GM23248 (cell line): ENCODE measurements around the gene ACOT11. TPM values are rescaled to one million over a fixed set of nuclear protein-coding genes. Genes with fewer than 3 reads are reported as not detected.

Experiments used
- DNase-seq: peaks from one replicate; pipeline ENCODE4 v3.0.0-alpha.2; 2015
- H2AFZ ChIP-seq: fragments of 200-600 bp; sonication (generic); 2 replicates; pipeline ENCODE4 v1.6.1; 2016; ENCODE audit warnings: antibody characterized with exemption
- H3F3A ChIP-seq: fragments of 200-600 bp; sonication (generic); 2 replicates; pipeline ENCODE4 v1.6.1; 2016; ENCODE audit warnings: mild to moderate bottlenecking, antibody characterized with exemption, mixed run types; ENCODE audit not compliant: insufficient read depth
- H3K27ac ChIP-seq: fragments of 200-600 bp; sonication (generic); 2 replicates; pipeline ENCODE4 v1.5.1; 2016; ENCODE audit warnings: mild to moderate bottlenecking
- H3K27me3 ChIP-seq: fragments of 200-600 bp; sonication (generic); replicated peaks from 2 replicates; pipeline ENCODE4 v1.6.1; 2016; ENCODE audit warnings: mild to moderate bottlenecking; ENCODE audit not compliant: insufficient read depth
- H3K36me3 ChIP-seq: fragments of 200-600 bp; sonication (generic); 2 replicates; pipeline ENCODE4 v1.6.1; 2016; ENCODE audit warnings: low read depth, mild to moderate bottlenecking
- H3K4me1 ChIP-seq: fragments of 200-600 bp; sonication (generic); 2 replicates; pipeline ENCODE4 v1.6.1; 2016; ENCODE audit warnings: mild to moderate bottlenecking; ENCODE audit not compliant: insufficient read depth
- H3K4me2 ChIP-seq: fragments of 200-600 bp; sonication (generic); one replicate; pipeline ENCODE4 v1.6.1; 2016; ENCODE audit warnings: mild to moderate bottlenecking; ENCODE audit not compliant: unreplicated experiment
- H3K4me3 ChIP-seq: fragments of 200-600 bp; sonication (generic); 2 replicates; pipeline ENCODE4 v1.5.1; 2016; ENCODE audit warnings: mild to moderate bottlenecking
- H3K79me2 ChIP-seq: fragments of 200-600 bp; sonication (generic); 2 replicates; pipeline ENCODE4 v1.6.1; 2016; ENCODE audit warnings: mild to moderate bottlenecking; ENCODE audit not compliant: insufficient read depth
- H3K9ac ChIP-seq: fragments of 200-600 bp; sonication (generic); 2 replicates; pipeline ENCODE4 v1.6.1; 2016; ENCODE audit warnings: mild to moderate bottlenecking
- H3K9me2 ChIP-seq: fragments of 200-600 bp; sonication (generic); 2 replicates; pipeline ENCODE4 v1.6.1; 2016; ENCODE audit warnings: mixed run types, mild to moderate bottlenecking, moderate library complexity; ENCODE audit not compliant: insufficient read depth
- H3K9me3 ChIP-seq: fragments of 200-600 bp; sonication (generic); one replicate; pipeline ENCODE4 v1.6.1; 2017; ENCODE audit warnings: low read depth
- H4K20me1 ChIP-seq: fragments of 200-600 bp; sonication (generic); 2 replicates; pipeline ENCODE4 v1.6.0; 2016; ENCODE audit not compliant: insufficient read depth
- EZH2 ChIP-seq: fragments of 200-600 bp; sonication (generic); IDR thresholded peaks from 2 replicates; pipeline ENCODE4 v1.6.1; 2018; ENCODE audit warnings: antibody characterized with exemption, mild to moderate bottlenecking; ENCODE audit not compliant: insufficient read depth, poor library complexity, severe bottlenecking
- EZH2phosphoT487 ChIP-seq: fragments of 200-600 bp; sonication (generic); IDR thresholded peaks from 2 replicates; pipeline ENCODE4 v1.6.1; 2018; ENCODE audit warnings: antibody characterized with exemption, moderate library complexity, mild to moderate bottlenecking, low read depth; ENCODE audit not compliant: insufficient read depth
- WGBS, 2 experiments: methylation state at CpG; one replicate each; pipeline ENCODE4 v1.1.6; 2015 to 2017; ENCODE audit warnings: low lambda C conversion rate in 2 of 2, low coverage in 1 of 2; ENCODE audit errors: missing lambda C conversion rate in 2 of 2; 5-methylcytosine and 5-hydroxymethylcytosine counted together
- in situ Hi-C: fragments of 300-500 bp; cut with MboI; formaldehyde crosslinking; loops from 2 replicates; pipeline ENCODE4 v1.15.0; 2020
- polyA plus RNA-seq: library from polyadenylated mRNA; unstranded; fragments of >200 nt; fragmentation: Nextera tagmentation; extraction: Ambion mirVana; gene quantifications from 2 replicates; pipeline ENCODE4 v1.2.1, GENCODE V29; 2016
- total RNA-seq: library from RNA; depleted of rRNA; stranded (reverse); fragments of >200 nt; shearing (Covaris generic); gene quantifications from 2 replicates; pipeline ENCODE4 v1.2.3, GENCODE V29; 2014

The ACOT11 gene
- total and polyA plus RNA-seq, 2 experiments from 2014 or later, result 3.4 to 3.6 TPM

- H3K79me2 ChIP-seq, result no peaks in the 10 kb centered on the region
These were observed 93.1 kb downstream of the ACOT11 start, which contains the start of gene MROH7 for GRCh38 chr1:54640863-54641836. Gene MROH7, plus strand, starts transcription at chr1:54641786. Its CDS starts 11,141 bp downstream, at chr1:54652927.

GRCh38 chr1:54643736-54644135 is 95.7 kb downstream of the ACOT11 start:
- H3K4me1 ChIP-seq, result no peaks in the 10 kb centered on the region
- H2AFZ ChIP-seq, result no peak overlapping the region
- H3K9ac ChIP-seq, result no peak overlapping the region
- H3K9me3 ChIP-seq, result no peaks in the 10 kb centered on the region
- no peak overlapping the region for H3K4me3 ChIP-seq
- TF ChIP-seq EZH2phosphoT487 (no peak), EZH2 (no peak)
- no peaks in the 10 kb centered on the region for H3K79me2 ChIP-seq
- no peak overlapping the region for H3K4me2 ChIP-seq
- peak; percentile 15 for DNase-seq
- no peak overlapping the region for H3K27ac ChIP-seq
- in situ Hi-C loops, result no loop called here
- H3F3A ChIP-seq, result no peaks in the 10 kb centered on the region
- no peaks in the 10 kb centered on the region for H3K36me3 ChIP-seq
- no peaks in the 10 kb centered on the region for H3K27me3 ChIP-seq
- no peaks in the 10 kb centered on the region for H4K20me1 ChIP-seq
- H3K9me2 ChIP-seq, result no peaks in the 10 kb centered on the region

More at GRCh38 chr1:54640863-54641836, 93.1 kb downstream of the ACOT11 start, which contains the start of gene MROH7:
- in situ Hi-C loops, result no loop called here
- Histone ChIP-seq H2AFZ (no peak within 1 kb of the TSS), H3F3A (no peaks in the 10 kb centered on the region), H3K9ac (no peak within 1 kb of the TSS), H3K36me3 (no peaks in the 10 kb centered on the region), H3K9me2 (no peaks in the 10 kb centered on the region), H3K4me1 (no peaks in the 10 kb centered on the region), H4K20me1 (no peaks in the 10 kb centered on the region), H3K27ac (no peak within 1 kb of the TSS), H3K27me3 (no peaks in the 10 kb centered on the region), H3K4me3 (no peak within 1 kb of the TSS), H3K9me3 (no peaks in the 10 kb centered on the region), H3K4me2 (no peak within 1 kb of the TSS)
- 50 to 59% methylated on average over 8 of the region's 8 CpGs for WGBS, 2 experiments
- no peak for DNase-seq
- TF ChIP-seq EZH2phosphoT487, result no peak
- no peak for TF ChIP-seq EZH2

GRCh38 chr1:54645806-54646676 is 98.0 kb downstream of the ACOT11 start:
- no peak for DNase-seq
- in situ Hi-C loops, result no loop called here

DNA sequence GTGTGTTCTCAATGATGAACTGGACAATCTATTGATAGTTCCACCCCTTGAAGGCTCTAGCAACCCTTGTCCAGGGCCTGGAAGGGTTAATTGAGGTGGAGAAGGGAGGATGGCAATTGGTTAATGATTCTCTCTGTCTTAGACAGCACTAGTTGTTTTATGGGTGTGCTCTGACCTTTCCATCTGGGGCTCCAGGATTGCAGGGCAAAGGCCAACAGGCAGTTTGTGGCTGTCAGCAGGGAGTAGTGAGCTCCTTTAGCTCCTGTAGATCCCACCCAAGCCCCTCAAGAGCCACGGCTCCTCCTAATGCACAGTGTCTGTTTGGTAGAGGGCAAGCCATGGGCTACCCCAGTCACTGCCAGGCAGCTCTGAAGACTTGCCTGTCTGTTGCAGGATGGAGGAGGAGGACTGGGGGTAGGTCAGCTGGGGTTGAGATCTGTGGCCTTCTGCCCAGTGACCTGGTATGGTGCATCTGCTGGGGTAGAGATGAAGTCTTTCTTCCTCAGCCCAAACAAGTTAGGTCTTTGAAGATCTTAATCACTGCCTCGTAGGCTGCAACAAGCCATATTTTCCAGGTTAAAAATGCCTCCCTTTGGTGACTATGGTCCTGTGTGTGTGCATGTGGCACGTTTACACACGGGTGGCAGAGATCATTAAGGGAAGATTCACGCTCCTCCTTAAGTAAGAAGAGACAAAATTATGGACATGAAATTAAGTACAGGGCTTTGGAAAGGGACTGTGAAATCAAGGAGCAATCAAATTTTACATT is 101.3 kb downstream of the ACOT11 start:
- Histone ChIP-seq H3K9ac (no peak overlapping the region), H3K4me2 (no peak overlapping the region), H3K27ac (no peak overlapping the region), H3K9me2 (no peaks in the 10 kb centered on the region), H3F3A (no peaks in the 10 kb centered on the region), H3K36me3 (no peaks in the 10 kb centered on the region), H3K79me2 (no peaks in the 10 kb centered on the region), H2AFZ (no peak overlapping the region), H3K9me3 (no peaks in the 10 kb centered on the region), H3K4me1 (no peaks in the 10 kb centered on the region), H3K4me3 (no peak overlapping the region), H3K27me3 (no peaks in the 10 kb centered on the region), H4K20me1 (no peaks in the 10 kb centered on the region)
- DNase-seq, result no peak
- TF ChIP-seq EZH2phosphoT487 (no peak), EZH2 (no peak)
- in situ Hi-C loops, result no loop called here
- WGBS, 2 experiments, result 30 to 43% methylated on average over 5 of the region's 5 CpGs

More at GRCh38 chr1:54645806-54646676, 98.0 kb downstream of the ACOT11 start:
- Histone ChIP-seq H3K79me2 (no peaks in the 10 kb centered on the region), H3K27ac (no peak overlapping the region), H3K27me3 (no peaks in the 10 kb centered on the region), H3K9me2 (no peaks in the 10 kb centered on the region), H2AFZ (no peak overlapping the region), H3K9ac (no peak overlapping the region), H3K36me3 (no peaks in the 10 kb centered on the region), H3K4me2 (no peak overlapping the region), H3F3A (no peaks in the 10 kb centered on the region), H3K4me1 (no peaks in the 10 kb centered on the region), H3K4me3 (no peak overlapping the region), H4K20me1 (no peaks in the 10 kb centered on the region), H3K9me3 (no peaks in the 10 kb centered on the region)
- no peak for TF ChIP-seq EZH2phosphoT487
- no peak for TF ChIP-seq EZH2
- WGBS, 2 experiments, result 59 to 63% methylated on average over 7 of the region's 7 CpGs
